Activated CD8-positive, alpha-beta memory T cell treated with anti-CD3 and anti-CD28 coated beads for 24 hours (primary cell): ENCODE results near the gene DCPS.
"Not testable (repeated sequence)": the region's sequence is repeated elsewhere in the genome, so short reads cannot be mapped to it uniquely, and the experiment has no call there.

Experiments used
- DNase-seq: peaks from one replicate; pipeline ENCODE4 v3.0.0-alpha.2; 2020

The DCPS gene

DNA sequence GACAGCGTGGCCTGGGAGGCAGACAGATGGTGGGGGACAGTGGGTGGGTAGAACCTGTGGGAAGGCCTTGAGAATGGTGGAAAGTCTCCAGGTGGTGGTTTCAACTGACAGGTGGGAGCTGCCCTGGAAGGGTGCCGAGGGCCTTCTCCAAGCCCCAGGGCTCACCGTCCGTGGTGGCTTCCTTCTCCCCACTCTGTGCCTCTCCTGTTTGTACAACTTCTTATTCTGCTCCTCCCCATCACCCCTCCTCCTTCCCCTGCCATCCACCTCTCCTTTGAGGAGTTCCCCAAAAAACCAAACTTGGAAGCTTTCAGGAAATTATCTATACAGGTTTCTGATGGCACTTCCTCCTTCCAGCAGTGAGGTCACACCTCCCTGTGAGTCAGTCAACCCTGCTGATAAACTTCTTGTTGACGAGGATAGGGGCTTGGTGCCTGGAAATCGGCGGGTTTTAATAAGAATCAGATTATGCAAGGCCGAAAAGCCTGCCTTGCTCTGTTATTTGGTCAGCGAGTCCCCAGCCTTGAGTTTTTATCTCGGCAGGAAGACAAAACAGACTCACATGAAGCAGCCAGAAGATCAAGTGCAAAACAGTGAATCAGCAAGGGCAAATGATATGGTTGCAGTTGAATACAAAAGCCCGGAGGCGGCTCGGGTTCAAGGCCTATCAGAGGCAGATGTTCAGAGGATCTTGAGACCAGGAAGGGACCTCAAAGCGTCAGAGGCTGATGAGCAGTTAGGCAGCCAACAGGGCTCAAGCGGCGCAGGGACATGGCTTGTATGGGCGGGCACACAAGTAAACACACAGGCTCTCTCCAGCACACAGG is 42.1 kb downstream of the DCPS start:
- no peak for DNase-seq

DNA sequence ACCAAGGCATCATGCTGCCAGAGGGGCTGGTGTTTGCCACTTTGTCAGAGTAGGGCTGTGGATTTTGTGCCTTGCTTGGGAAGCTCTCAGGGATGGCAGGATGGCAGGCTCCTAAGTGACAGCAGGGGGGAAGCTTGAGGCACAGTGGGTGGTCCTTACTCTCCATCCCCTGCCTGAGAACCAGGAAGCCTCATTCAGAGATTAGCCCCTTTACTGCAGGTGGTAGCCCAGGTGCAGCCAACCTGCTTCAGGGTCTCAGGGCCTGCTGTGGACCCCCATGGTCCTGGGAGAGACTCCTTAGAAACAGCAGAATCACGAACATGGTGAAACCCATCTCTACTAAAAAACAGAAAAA is 42.7 kb downstream of the DCPS start:
- DNase-seq = no peak

DNA sequence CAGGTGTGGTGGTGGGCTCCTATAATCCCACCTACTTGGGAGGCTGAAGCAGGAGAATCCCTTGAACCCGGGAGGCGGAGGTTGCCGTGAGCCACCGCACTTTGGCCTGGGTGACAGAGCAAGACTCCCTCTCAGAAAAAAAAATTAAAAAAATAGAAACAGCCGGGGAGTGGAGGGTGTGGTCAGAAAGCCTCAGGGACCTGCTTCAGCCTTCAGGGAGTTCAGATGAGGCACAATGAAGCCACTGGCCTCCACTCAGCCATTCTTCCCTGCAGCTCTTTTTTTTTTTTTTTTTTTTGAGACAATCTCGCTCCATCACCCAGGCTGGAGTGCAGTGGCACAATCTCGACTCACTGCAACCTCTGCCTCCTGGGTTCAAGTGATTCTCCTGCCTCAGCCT is 43.1 kb downstream of the DCPS start:
- not testable (repeated sequence) for DNase-seq

DNA sequence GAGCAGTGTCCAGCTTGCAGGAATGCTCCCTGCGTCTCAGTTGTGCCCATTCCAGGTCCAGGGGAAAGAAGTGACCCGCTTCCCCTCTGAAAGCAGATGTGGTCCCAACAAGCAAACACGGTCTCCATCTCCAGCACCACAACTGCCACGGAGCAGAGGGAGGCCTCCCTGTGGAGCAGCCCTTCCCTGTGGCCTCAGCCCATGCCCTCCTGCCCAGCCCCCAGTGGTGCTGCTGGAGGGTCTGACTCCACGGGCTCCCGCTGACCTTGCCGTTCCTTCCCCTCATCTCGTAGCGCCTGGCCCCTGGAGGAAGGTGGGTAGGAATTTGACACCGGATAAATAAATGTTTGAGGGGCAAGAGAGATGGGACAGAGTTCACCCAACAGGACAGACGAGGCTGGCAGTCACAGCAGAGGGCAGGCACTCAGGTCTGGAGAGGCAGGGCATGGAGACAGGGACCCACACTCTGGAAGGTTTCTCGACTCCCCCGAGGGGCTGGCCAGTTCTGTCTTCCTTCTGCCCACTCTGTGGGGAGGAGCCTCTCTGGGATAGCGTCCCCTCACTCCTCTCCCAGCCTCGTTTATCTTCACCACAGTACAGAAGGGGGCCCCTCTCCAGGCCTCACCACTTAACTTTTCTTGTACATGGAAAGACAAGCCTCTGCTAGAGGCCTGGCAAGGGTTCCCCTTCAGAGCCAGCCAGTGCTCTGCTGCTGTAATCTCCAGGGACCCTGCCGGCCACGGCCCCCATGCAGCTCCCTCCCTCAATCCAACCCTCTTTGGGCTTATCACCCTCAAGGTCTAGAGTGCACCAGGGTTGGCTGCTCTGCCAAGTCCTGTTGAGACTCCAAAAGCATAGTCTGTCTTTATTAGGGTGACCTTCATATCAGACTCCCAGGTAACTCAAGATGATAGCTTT is 44.1 kb downstream of the DCPS start:
- DNase-seq = no peak

DNA sequence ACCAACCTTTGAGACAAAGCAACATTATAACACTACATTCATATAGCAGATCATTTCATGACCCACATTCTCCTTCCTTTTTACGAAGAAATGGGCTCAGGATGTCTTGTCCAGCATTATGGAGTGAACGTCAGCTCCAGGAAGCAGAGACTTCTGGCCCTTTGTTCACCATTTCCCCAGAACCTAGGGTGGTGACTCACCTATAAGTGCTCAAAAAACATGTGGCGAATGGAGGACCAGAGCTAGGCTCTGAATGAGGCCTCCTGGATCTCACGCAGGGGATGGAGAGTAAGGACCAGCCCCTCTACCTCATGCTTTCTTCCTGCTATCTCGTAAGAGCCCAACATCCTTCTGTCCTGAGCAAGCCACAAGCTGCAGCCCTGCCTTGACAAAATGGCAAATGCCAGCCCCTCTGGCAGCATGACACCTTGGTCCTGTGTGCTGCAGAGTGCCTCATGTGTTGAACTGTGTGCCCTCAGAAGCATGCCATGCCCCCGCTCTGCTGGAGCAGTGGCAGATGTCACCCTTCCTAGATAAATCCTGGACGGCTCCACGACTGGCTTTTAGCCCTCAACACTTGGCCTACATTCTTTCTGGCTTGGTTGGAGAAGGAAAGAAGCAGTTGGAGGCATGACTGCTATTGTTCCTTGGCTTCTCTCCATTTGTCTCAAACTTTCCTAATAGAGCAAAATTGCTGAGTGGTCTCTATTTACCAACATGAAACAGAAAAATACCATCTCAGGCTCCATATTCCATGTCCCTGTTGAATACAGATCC is 45.1 kb downstream of the DCPS start:
- no peak for DNase-seq

DNA sequence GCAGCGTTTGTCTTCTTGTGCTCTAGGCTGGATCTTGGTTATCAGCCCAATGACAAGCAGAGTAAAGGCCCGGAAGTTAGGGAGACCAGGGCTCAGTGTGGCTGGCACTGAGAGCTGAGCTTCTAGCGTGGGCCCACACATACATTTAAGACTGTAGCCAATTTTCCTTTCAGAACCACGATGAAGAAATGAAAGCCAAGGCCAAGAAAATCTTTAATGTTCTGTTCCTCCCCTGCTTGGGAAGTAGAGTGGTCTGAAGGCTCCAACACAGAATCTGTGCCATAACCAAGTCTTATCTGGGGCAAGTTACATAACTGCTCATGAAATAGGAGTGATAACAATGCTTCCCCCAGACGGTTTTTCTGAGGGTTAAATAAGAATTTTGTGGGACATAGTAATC is 47.0 kb downstream of the DCPS start:
- no peak for DNase-seq

DNA sequence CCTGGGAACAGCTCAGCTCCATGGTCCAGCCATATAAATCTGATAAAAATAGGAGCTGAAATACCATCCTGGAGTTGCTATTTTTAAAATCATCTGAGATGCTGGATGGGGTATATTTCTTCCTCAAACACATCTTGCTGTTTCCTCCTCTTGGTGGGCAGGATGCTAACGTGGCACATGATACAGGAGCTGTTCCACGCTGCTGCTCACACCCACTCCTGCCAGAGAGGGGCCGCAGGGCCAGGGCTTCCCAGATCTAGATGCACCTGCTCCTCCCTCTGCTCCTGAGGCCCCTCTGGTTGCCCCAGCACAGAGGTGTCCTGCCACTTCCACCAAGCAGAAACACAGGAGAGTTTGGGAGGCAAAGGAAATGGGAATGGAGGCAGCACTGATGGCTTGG is 48.3 kb downstream of the DCPS start:
- DNase-seq = no peak

DNA sequence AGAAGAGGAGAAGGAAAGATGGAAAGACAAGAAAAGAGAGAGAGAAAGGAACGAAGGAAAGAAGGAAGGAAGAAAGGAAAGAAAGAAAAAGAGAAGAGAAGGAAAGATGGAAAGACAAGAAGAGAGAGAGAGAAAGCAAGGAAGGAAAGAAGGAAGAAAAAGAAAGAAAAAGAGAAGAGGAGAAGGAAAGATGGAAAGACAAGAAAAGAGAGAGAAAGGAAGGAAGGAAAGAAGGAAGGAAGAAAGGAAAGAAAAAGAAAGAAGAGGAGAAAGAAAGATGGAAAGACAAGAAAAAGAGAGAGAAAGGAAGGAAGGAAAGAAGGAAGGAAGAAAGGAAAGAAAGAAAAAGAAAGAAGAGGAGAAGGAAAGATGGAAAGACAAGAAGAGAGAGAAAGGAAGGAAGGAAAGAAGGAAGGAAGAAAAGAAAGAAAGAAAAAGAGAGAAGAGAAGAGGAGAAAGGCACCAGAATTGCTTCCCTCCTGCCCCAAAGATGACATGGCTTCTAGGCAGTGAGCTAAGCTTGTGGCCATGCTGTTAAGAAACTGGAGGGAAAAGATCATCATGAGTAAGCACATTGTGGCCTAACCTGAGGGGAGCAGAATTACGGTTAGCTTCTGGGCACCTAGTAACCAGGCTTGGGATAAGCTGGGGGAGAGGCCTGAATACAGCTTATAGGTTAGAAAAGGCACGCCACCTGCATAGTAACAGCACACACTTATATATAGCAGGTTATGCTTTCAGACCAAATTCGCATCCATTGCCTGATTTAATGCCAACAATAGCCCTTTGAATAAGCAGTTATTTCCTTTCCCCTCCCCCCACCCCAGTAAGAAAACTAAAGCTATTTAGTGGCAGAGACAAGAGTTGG is 49.3 kb downstream of the DCPS start:
- no peak for DNase-seq

DNA sequence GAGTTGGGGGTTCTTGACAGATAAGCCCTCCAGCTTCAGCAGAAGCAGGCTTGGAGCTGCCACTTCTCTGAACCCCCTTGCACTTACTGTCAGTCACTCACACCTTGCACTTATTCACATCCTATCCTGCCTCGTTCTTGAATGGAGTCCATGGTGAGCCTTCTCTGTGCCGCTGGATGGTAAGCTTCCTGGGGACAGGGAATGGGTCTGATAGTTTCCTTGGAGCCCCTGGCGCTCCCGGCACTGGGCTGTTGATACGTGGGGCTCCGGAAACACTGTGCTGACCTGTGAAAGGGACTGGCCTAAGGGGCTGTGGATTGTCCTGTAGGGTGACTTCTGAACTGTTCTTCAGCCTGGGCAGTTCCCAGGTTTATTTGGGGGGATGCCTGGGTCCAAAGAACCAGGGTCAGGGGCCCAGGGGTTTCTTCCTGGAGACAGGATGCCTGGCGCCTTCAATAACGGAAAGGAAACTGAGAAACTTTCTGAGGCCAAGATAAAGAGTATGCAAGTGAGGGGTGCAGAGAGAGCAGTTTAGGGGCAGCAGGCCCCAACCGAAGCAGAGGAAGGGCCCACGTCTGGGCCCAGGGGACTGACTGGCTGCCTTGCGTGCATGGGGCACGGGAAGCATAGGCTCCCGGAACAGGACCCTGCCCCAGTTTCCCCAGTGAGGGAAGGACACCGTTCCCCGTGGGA is 50.9 kb downstream of the DCPS start:
- peak; percentile 62 for DNase-seq

DNA sequence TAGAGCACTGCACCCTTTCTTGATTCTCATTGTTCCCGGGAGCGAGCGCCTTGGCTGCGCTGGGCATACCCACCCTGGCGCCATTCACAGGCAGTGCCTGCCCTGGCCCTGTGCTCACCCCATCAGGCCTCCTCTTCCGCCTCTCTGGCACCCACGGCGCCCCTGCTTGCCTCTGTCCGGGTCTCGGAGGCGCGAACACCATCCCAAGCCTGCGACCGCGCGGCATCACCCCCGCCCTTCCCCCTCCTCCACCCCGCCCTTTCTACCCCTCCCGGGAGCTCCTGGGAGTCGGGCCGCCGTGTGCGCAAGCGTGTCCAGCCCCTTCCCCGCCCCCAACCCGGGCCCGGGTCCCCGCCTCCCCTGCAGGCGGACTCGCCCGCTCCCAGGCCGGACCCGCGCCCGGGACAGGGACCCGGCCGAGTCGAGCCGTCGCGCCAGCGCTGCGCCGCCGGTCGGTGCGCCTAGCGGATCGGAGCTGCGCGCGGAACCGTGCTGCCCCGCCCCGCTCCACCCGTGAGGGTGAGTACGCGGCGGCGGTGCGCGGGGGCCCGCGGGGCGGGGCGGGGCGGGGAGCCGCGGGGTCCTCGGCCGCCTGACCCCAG is 51.6 kb downstream of the DCPS start, which contains the start of gene ST3GAL4:
Gene ST3GAL4, plus strand, starts transcription at position 363 of the 602 bp plus-strand sequence. CDS start 50,470 bp downstream, outside the sequence.
- DNase-seq = peak; percentile 89

DNA sequence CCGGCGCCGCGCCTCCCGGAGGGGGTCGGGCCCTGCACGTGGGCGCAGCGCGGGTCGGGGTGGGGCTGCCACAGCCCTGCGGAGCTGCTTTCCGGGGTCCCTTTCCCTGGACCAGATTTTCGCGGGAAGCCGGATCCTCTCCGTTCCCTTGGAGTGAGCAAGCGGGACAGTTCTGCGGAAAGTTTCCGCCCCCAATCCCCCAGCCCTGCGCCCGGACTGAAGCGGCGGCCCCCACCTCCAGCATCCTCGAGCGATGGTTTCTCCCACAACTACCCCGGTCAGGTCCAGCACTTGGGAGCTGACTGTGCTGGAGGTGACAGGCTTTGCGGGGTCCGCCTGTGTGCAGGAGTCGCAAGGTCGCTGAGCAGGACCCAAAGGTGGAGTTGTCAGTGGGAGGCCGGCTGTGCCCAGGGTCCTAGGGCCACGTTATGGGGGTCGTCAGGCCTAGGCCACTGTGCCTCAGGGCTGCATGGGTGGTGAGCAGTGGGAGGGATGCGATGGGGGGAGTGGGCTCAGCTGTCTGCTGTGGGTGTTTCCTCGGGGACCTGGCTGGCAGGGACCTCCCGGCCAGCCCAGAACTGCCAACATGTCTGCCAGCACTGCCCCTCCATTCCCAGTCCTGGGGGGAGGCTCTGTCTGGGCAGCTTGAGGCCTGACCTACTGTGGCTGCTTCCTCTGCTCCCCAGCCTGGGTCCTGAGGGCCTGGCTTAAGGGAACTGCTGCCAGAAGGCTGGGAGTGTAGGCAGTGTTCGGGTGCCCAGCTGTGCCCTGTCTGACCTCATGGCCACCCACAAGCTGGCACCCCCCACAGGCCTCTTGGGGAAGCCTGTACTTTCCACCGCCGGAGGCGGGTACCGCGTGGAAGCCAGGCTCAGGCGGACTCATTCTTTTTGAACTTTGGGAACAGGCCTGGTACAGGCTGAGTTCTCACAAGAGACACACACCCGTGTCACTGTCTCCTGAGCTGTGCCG is 52.4 kb downstream of the DCPS start:
- DNase-seq = peak; percentile 63

DNA sequence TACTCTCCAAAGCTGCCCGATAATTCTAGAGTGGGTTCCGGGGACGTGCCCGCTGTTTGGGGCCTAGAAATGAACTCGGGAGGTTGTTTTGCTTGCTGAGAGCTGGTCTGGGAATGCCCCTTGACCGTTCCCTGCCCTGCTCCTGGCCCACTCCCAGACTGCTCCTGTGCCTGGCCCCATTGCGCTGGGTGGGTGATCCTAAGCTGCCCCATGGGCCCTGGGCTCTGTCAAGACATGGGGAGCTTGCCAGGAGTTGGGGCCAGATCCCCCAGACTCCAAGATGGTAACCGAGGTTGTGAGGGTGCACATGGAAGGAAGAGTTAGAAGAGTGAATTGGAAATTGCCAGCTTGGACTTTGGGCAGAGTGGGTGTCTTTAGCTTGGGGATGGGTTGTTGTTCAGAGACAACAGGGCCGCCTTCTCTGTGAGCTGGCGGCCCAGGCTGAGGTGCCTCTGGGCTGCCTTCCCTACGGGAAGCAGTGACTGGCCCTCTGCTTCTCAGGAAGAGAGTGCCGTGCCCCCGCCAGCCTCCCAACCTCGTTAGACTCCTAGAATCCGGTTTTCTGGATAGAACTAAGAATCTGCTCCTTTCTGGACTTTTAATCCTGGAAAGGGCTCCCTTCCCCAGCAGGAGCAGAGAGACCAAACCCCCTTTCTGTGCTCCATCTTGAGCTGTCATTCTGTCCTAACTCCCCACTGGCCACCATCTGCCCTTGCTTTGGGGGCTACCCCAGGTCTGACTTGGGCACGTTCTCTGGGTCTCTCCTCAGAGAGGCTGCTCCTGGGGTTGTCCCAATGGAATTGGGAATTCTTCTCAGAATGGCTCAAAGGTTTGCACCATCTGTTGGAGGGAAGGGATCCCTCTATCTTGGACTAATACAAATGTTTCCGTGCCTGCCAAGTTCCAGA is 53.4 kb downstream of the DCPS start:
- no peak for DNase-seq

DNA sequence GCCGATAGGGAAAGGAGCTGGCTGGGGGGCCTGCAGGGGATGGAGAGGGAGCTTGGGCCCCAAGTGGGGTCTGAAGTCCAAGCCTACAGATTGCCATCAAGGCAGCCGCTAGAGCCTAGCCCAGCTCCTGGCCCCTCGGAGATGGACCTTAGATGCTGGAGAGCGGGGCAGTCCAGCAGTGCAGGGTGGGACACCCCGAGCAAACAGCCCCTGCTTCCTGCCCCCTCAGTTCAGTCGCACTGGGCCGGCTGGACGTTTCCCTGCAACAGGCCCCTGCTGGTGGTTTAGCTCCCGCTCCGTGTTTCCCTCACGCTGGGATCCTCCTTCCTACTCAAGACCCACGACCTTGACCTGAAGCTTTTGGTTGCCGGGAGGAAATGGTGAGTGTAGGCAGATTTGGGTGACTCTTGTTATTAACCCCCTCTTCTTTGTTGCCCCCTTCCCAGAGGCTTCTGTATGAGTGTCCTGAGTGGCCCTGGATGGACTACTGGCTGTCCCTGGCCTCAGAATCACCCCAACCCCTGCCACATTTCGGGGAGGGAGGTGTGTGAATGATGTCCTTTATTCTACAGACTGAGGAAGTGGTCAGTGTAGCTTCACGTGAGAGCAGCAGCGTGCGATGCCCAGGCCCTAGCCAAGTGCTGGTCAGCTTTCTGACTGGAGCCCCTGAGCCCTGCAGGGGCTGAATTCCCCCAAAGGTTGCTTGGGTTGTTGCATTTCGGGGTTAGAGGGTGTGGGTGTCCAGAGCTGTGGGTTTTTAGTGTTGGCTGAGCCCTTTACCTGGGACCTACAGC is 54.3 kb downstream of the DCPS start:
- no peak for DNase-seq

DNA sequence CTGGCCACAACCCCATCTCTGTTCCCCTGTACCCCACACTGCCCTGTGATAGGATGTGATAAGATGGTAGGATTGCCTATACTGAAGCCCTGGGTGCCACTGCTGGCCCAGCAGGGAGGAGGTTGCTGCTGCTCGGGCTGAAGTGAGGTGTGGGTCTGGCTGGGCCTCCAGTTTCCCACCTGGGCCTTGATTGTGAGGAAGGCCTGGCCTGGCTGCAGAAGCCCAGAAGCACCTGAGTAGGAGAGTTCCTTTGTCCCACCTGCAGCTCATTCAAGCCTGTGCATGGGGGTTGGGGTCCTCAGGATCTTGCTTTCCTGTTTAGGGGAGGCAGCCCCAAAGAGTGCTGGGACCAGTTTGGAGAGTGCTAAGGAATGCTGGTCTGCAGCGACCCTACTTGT is 54.9 kb downstream of the DCPS start:
- no peak for DNase-seq

DNA sequence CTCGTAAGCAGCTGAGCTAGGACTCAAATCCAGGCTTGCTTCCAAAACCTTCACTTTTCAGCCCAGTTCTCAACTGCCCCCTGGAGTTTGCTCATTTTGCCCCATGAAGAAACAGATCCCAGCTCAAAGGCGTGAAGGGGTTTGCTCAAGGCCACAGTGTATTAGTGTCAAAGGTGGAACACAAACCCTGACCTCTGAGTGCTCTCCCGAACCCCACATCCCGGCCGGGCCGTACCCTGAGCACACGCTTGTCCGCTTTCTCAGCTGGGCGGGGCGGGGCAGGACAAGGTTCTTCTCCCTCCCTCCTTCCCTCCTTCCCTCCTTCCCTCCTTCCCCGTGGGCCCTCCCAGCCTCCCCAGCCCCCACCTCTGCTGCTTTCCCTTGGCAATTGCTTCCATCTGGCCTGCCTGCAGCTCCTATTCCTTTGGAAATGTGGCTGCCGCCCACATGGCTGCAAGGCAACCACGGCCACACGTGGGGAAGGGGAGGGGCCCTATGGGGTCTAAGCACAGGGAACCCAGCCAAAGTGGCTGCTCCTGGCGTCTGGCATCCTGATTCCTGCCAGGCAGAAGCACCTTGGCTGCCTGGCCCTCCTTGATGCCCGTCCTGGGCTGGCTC is 55.7 kb downstream of the DCPS start:
- no peak for DNase-seq

DNA sequence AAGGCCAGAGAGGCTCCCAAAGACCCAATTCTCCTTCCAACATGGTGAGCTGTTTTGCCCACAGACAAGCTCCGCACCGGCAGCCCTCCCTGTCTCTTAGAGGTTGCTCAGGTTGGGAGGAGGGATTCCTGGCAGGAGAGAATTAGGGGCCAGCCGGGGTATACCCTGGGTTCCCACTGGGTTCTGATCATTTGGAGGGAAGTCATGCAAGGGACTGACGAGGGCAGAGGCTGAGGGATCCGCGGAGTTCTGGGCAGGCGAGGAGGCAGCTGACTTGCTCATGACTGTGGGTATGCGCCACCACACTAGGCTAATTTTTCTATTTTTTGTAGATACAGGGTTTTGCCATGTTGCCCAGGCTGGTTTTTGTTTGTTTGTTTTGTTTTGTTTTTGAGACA is 56.2 kb downstream of the DCPS start:
- DNase-seq = no peak

DNA sequence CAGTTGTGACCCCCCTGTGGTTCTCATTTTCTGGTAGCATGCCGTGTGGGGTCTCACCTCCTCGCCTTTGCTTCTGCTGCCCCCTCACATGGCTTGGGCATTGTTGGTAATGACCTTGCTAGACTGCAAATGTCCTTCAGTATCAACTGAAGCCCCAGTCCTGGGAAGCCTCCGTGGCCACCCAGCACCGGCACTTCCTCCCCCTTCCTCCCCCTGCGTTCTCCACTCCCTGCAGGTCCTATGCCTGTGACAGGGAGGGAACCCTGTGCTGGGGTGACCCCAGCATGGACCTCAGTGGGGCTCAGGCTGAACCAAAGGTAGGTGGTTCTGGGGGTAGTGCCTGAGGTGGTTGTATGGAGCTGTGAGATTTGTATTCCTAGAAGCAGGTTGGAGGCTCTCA is 57.5 kb downstream of the DCPS start:
- no peak for DNase-seq
